Measurements from ENCODE around the gene GNB1L. TPM values are rescaled to one million over a fixed set of nuclear protein-coding genes. Genes with fewer than 3 reads are reported as not detected.

GNB1L gene
- total and polyA plus RNA-seq, 7 experiments from 2014 or later = 4.2 to 20.8 (median 10.6) TPM

- peaks cover 0 to 19% (median 5%) of the 10 kb centered on the region in 3 experiments for H3K36me3 ChIP-seq (ENCODE audit: control insufficient read depth in 2 of 3, insufficient read depth in 3 of 3, low read length in 3 of 3)
- H3K27ac ChIP-seq (ENCODE audit: low read depth, low read length) = no peak overlapping the region
- peaks cover 0 to 12% (median 5%) of the 10 kb centered on the region in 11 donors for H3K9me3 Mint-ChIP-seq
- H3K9me3 ChIP-seq (ENCODE audit: control insufficient read depth in 2 of 3, low read length in 3 of 3) = no peaks in the 10 kb centered on the region
- DNase-seq (no peak), ATAC-seq (no peak)
- H3K4me3 ChIP-seq (ENCODE audit: low read length) = no peak overlapping the region
- intact Hi-C loops (cut with micrococcal nuclease) = no loop called here
- H3K36me3 Mint-ChIP-seq = peaks cover 6 to 39% (median 23%) of the 10 kb centered on the region in 5 donors
- no peaks in the 10 kb centered on the region for H3K4me1 ChIP-seq (ENCODE audit: control insufficient read depth in 2 of 2, insufficient read depth in 2 of 2, low read length in 2 of 2)
- H3K27ac Mint-ChIP-seq = peak overlapping the region in 1 of 9 donors; percentile 45
- POLR2A ChIA-PET = no interaction called here
- H3K27me3 ChIP-seq (ENCODE audit: control insufficient read depth in 2 of 2, insufficient read depth in 2 of 2, low read length in 2 of 2) = no peaks in the 10 kb centered on the region
- no peaks in the 10 kb centered on the region for H3K27me3 Mint-ChIP-seq
- H3K4me1 Mint-ChIP-seq = peaks cover 0 to 3% (median 0%) of the 10 kb centered on the region in 7 donors
- CTCF ChIA-PET = no interaction called here
- no peak overlapping the region for H3K4me3 Mint-ChIP-seq
These were observed 67.5 kb downstream of the GNB1L start for GRCh38 chr22:19786959-19787848.

- Histone ChIP-seq H3K4me1 (ENCODE audit: control insufficient read depth in 2 of 2, insufficient read depth in 2 of 2, low read length in 2 of 2) (no peaks in the 10 kb centered on the region), H3K27me3 (ENCODE audit: control insufficient read depth in 2 of 2, insufficient read depth in 2 of 2, low read length in 2 of 2) (no peaks in the 10 kb centered on the region), H3K9me3 (ENCODE audit: control insufficient read depth in 2 of 3, low read length in 3 of 3) (no peaks in the 10 kb centered on the region), H3K36me3 (ENCODE audit: control insufficient read depth in 2 of 3, insufficient read depth in 3 of 3, low read length in 3 of 3) (peaks cover 0 to 19% (median 5%) of the 10 kb centered on the region in 3 experiments), H3K27ac (ENCODE audit: low read depth, low read length) (no peak overlapping the region), H3K4me3 (ENCODE audit: low read length) (no peak overlapping the region)
- ATAC-seq = no peak
- intact Hi-C loops (cut with micrococcal nuclease) = no loop called here
- Mint-ChIP-seq H3K4me1 (peaks cover 0 to 3% (median 0%) of the 10 kb centered on the region in 7 donors), H3K36me3 (peaks cover 1 to 30% (median 13%) of the 10 kb centered on the region in 5 donors), H3K4me3 (no peak overlapping the region), H3K9me3 (peaks cover 0 to 3% (median 0%) of the 10 kb centered on the region in 11 donors), H3K27ac (no peak overlapping the region), H3K27me3 (peaks cover 0 to 6% (median 0%) of the 10 kb centered on the region in 5 donors)
- POLR2A ChIA-PET = no interaction called here
- DNase-seq = no peak
- CTCF ChIA-PET = no interaction called here
These were observed 68.4 kb downstream of the GNB1L start for GRCh38 chr22:19786264-19786585.

- CTCF ChIA-PET = no interaction called here
- H3K4me1 Mint-ChIP-seq = peaks cover 0 to 4% (median 0%) of the 10 kb centered on the region in 7 donors
- peaks cover 0 to 6% (median 0%) of the 10 kb centered on the region in 5 donors for H3K27me3 Mint-ChIP-seq
- peak overlapping the region in 1 of 9 donors; percentile 74 for H3K27ac Mint-ChIP-seq
- no peaks in the 10 kb centered on the region for H3K9me3 ChIP-seq (ENCODE audit: control insufficient read depth in 2 of 3, low read length in 3 of 3)
- H3K4me1 ChIP-seq (ENCODE audit: control insufficient read depth in 2 of 2, insufficient read depth in 2 of 2, low read length in 2 of 2) = no peaks in the 10 kb centered on the region
- H3K9me3 Mint-ChIP-seq = peaks cover 0 to 2% (median 0%) of the 10 kb centered on the region in 11 donors
- POLR2A ChIA-PET = no interaction called here
- peaks cover 0 to 19% (median 5%) of the 10 kb centered on the region in 3 experiments for H3K36me3 ChIP-seq (ENCODE audit: control insufficient read depth in 2 of 3, insufficient read depth in 3 of 3, low read length in 3 of 3)
- no peaks in the 10 kb centered on the region for H3K27me3 ChIP-seq (ENCODE audit: control insufficient read depth in 2 of 2, insufficient read depth in 2 of 2, low read length in 2 of 2)
- DNase-seq (no peak), ATAC-seq (no peak)
- intact Hi-C loops (cut with micrococcal nuclease) = no loop called here
- H3K4me3 ChIP-seq (ENCODE audit: low read length) = no peak overlapping the region
- H3K36me3 Mint-ChIP-seq = peaks cover 0 to 28% (median 10%) of the 10 kb centered on the region in 5 donors
- H3K4me3 Mint-ChIP-seq = no peak overlapping the region
- H3K27ac ChIP-seq (ENCODE audit: low read depth, low read length) = no peak overlapping the region
These were observed 69.0 kb downstream of the GNB1L start for GRCh38 chr22:19785461-19786263.

- Mint-ChIP-seq H3K27ac (no peak overlapping the region), H3K36me3 (peaks cover 0 to 18% (median 0%) of the 10 kb centered on the region in 5 donors), H3K4me1 (peaks cover 0 to 10% (median 7%) of the 10 kb centered on the region in 7 donors), H3K9me3 (no peaks in the 10 kb centered on the region), H3K27me3 (peaks cover 0 to 11% (median 0%) of the 10 kb centered on the region in 5 donors), H3K4me3 (no peak overlapping the region)
- POLR2A ChIA-PET = no interaction called here
- H3K4me1 ChIP-seq (ENCODE audit: control insufficient read depth in 2 of 2, insufficient read depth in 2 of 2, low read length in 2 of 2) = no peaks in the 10 kb centered on the region
- intact Hi-C loops (cut with micrococcal nuclease) = no loop called here
- peaks cover 0 to 19% (median 0%) of the 10 kb centered on the region in 3 experiments for H3K36me3 ChIP-seq (ENCODE audit: control insufficient read depth in 2 of 3, insufficient read depth in 3 of 3, low read length in 3 of 3)
- CTCF ChIA-PET = no interaction called here
- no peak for DNase-seq
- no peaks in the 10 kb centered on the region for H3K9me3 ChIP-seq (ENCODE audit: control insufficient read depth in 2 of 3, low read length in 3 of 3)
- ATAC-seq = no peak
- H3K4me3 ChIP-seq (ENCODE audit: low read length) = no peak overlapping the region
- no peak overlapping the region for H3K27ac ChIP-seq (ENCODE audit: low read depth, low read length)
- H3K27me3 ChIP-seq (ENCODE audit: control insufficient read depth in 2 of 2, insufficient read depth in 2 of 2, low read length in 2 of 2) = no peaks in the 10 kb centered on the region
These were observed 70.1 kb downstream of the GNB1L start for GRCh38 chr22:19784384-19785175.

GRCh38 chr22:19783586-19784383, 70.9 kb downstream of the GNB1L start:
- no peak for ATAC-seq
- Mint-ChIP-seq H3K4me3 (no peak overlapping the region), H3K4me1 (peaks cover 0 to 10% (median 7%) of the 10 kb centered on the region in 7 donors), H3K36me3 (peaks cover 0 to 17% (median 0%) of the 10 kb centered on the region in 5 donors), H3K27me3 (peaks cover 0 to 14% (median 3%) of the 10 kb centered on the region in 5 donors), H3K9me3 (no peaks in the 10 kb centered on the region), H3K27ac (no peak overlapping the region)
- no peak for DNase-seq
- H3K36me3 ChIP-seq (ENCODE audit: control insufficient read depth in 2 of 3, insufficient read depth in 3 of 3, low read length in 3 of 3) = peaks cover 0 to 13% (median 0%) of the 10 kb centered on the region in 3 experiments
- ChIA-PET CTCF (no interaction called here), POLR2A (no interaction called here)
- no peak overlapping the region for H3K27ac ChIP-seq (ENCODE audit: low read depth, low read length)
- no peaks in the 10 kb centered on the region for H3K4me1 ChIP-seq (ENCODE audit: control insufficient read depth in 2 of 2, insufficient read depth in 2 of 2, low read length in 2 of 2)
- no peak overlapping the region for H3K4me3 ChIP-seq (ENCODE audit: low read length)
- no peaks in the 10 kb centered on the region for H3K27me3 ChIP-seq (ENCODE audit: control insufficient read depth in 2 of 2, insufficient read depth in 2 of 2, low read length in 2 of 2)
- intact Hi-C loops (cut with micrococcal nuclease) = no loop called here
- no peaks in the 10 kb centered on the region for H3K9me3 ChIP-seq (ENCODE audit: control insufficient read depth in 2 of 3, low read length in 3 of 3)

- DNase-seq (no peak), ATAC-seq (no peak)
- Mint-ChIP-seq H3K9me3 (no peaks in the 10 kb centered on the region), H3K36me3 (peaks cover 0 to 6% (median 0%) of the 10 kb centered on the region in 5 donors), H3K27ac (no peak overlapping the region), H3K27me3 (peaks cover 0 to 15% (median 4%) of the 10 kb centered on the region in 5 donors), H3K4me1 (peaks cover 0 to 10% (median 7%) of the 10 kb centered on the region in 7 donors), H3K4me3 (no peak overlapping the region)
- H3K27me3 ChIP-seq (ENCODE audit: control insufficient read depth in 2 of 2, insufficient read depth in 2 of 2, low read length in 2 of 2) = no peaks in the 10 kb centered on the region
- intact Hi-C loops (cut with micrococcal nuclease) = no loop called here
- H3K27ac ChIP-seq (ENCODE audit: low read depth, low read length) = no peak overlapping the region
- no peak overlapping the region for H3K4me3 ChIP-seq (ENCODE audit: low read length)
- ChIA-PET POLR2A (no interaction called here), CTCF (no interaction called here)
- no peaks in the 10 kb centered on the region for H3K9me3 ChIP-seq (ENCODE audit: control insufficient read depth in 2 of 3, low read length in 3 of 3)
- no peaks in the 10 kb centered on the region for H3K4me1 ChIP-seq (ENCODE audit: control insufficient read depth in 2 of 2, insufficient read depth in 2 of 2, low read length in 2 of 2)
- peaks cover 0 to under 1% (median 0%) of the 10 kb centered on the region in 3 experiments for H3K36me3 ChIP-seq (ENCODE audit: control insufficient read depth in 2 of 3, insufficient read depth in 3 of 3, low read length in 3 of 3)
These were observed 72.1 kb downstream of the GNB1L start for GRCh38 chr22:19782533-19782932.
